K562 (cell line): ENCODE measurements around the gene ZNF785. TPM values are rescaled to one million over a fixed set of nuclear protein-coding genes. Genes with fewer than 3 reads are reported as not detected.

Experiments used
- ATAC-seq: fragments of 200-7000 bp; cut with Tn5 transposase; 3 replicates; pipeline ENCODE4 v1.9.1; 2020; ENCODE audit warnings: moderate library complexity
- BruUV-seq: library from RNA; stranded (reverse); fragments of 400-500 nt; replicated peaks from 2 replicates; lab custom pipeline; 2021; lab: Mats Ljungman, UMichigan
- CTCF ChIA-PET: fragments of 300-600 bp; formaldehyde crosslinking; extraction: SDS; loops from one replicate; lab custom pipeline; 2021; ENCODE audit warnings: low intra/inter-chr PET ratio; lab: Yijun Ruan, JAX
- POLR2A ChIA-PET: fragments of 300-600, 350-650 bp; sonication (Branson Sonifier 250); formaldehyde crosslinking; extraction: SDS; loops from one replicate; lab custom pipeline; 2021; ENCODE audit warnings: antibody characterized with exemption, inconsistent platforms; lab: Yijun Ruan, JAX
- DNase-seq, 4 experiments: peaks; one replicate each; pipeline versions ENCODE4 v3.0.0 to v3.0.0-alpha.2; 2011 to 2018; ENCODE audit warnings: low spot score in 3 of 4, mixed read lengths in 3 of 4; ENCODE audit errors: extremely low read depth in 1 of 4
- FAIRE-seq: peaks from 2 replicates; lab custom pipeline; 2011; peaks lifted over from hg19 to GRCh38; lab: Jason Lieb, UNC
- H2AFZ ChIP-seq: 2 replicates; pipeline ENCODE4 v1.6.0; 2011; ENCODE audit warnings: low read depth, low read length, control low read depth, inconsistent platforms
- H3K27ac ChIP-seq: fragments of 200-600 bp; 3 replicates; pipeline ENCODE4 v1.8.0; 2011; ENCODE audit warnings: low read depth, mild to moderate bottlenecking, control low read depth, inconsistent platforms, low read length, moderate library complexity, mixed read lengths; ENCODE audit errors: extremely low read depth
- H3K27me3 ChIP-seq, 2 experiments: fragments of 300-600 bp in 1 of 2; 2 replicates in 1 of 2; 3 replicates in 1 of 2; pipeline versions ENCODE4 v1.6.0 to v1.8.0; 2011; ENCODE audit warnings: inconsistent platforms in 2 of 2, low read length in 2 of 2, mild to moderate bottlenecking in 1 of 2, mixed read lengths in 1 of 2, moderate library complexity in 1 of 2; ENCODE audit not compliant: control insufficient read depth in 2 of 2, insufficient read depth in 2 of 2
- H3K36me3 ChIP-seq: fragments of 300-600 bp; 3 replicates; pipeline ENCODE4 v1.8.0; 2011; ENCODE audit warnings: mild to moderate bottlenecking, low read length, inconsistent platforms; ENCODE audit not compliant: control insufficient read depth, insufficient read depth
- H3K4me1 ChIP-seq, 2 experiments: fragments of 200-600 bp in 1 of 2; replicated peaks in 1 of 2; 2 replicates in 1 of 2; 3 replicates in 1 of 2; pipeline versions ENCODE4 v1.5.1 to v1.8.0; 2011; ENCODE audit warnings: inconsistent platforms in 2 of 2, low read length in 2 of 2, mild to moderate bottlenecking in 1 of 2, mixed read lengths in 1 of 2, moderate library complexity in 1 of 2; ENCODE audit not compliant: control insufficient read depth in 2 of 2, insufficient read depth in 2 of 2
- H3K4me2 ChIP-seq: 2 replicates; pipeline ENCODE4 v1.6.1; 2011; ENCODE audit warnings: low read length, control low read depth, inconsistent platforms, mixed read lengths; ENCODE audit not compliant: insufficient read depth
- H3K4me3 ChIP-seq: fragments of 200-600 bp; sonication (generic), shearing (Covaris generic); 2 replicates; pipeline ENCODE4 v1.5.1; 2016; ENCODE audit warnings: control low read depth, inconsistent platforms
- H3K79me2 ChIP-seq: fragments of 200-600 bp; 3 replicates; pipeline ENCODE4 v1.8.0; 2011; ENCODE audit warnings: low read length, inconsistent platforms; ENCODE audit not compliant: control insufficient read depth, insufficient read depth
- H3K9ac ChIP-seq, 2 experiments: 2 replicates each; pipeline versions ENCODE4 v1.6.0 to v1.6.1; 2011; ENCODE audit warnings: low read depth in 2 of 2, low read length in 2 of 2, control low read depth in 1 of 2, inconsistent platforms in 1 of 2, mild to moderate bottlenecking in 1 of 2, mixed read lengths in 1 of 2; ENCODE audit not compliant: insufficient read depth in 1 of 2
- H3K9me1 ChIP-seq: one replicate; pipeline ENCODE4 v1.6.0; 2011; ENCODE audit warnings: inconsistent platforms, mild to moderate bottlenecking, low read length, moderate library complexity; ENCODE audit not compliant: control insufficient read depth, insufficient read depth
- H3K9me3 ChIP-seq: replicated peaks from 2 replicates; pipeline ENCODE4 v1.5.1; 2011; ENCODE audit warnings: low read depth, low read length, inconsistent platforms; ENCODE audit not compliant: control insufficient read depth, insufficient read depth
- H4K20me1 ChIP-seq: replicated peaks from 2 replicates; pipeline ENCODE4 v1.6.1; 2011; ENCODE audit warnings: low read length, inconsistent platforms, mixed read lengths; ENCODE audit not compliant: control insufficient read depth, insufficient read depth
- E2F5 ChIP-seq: sonication (generic); formaldehyde crosslinking; IDR thresholded peaks from 2 replicates; pipeline ENCODE4 v1.8.0; 2022; ENCODE audit warnings: mild to moderate bottlenecking, missing genetic modification reagents
- EHMT2 ChIP-seq: fragments of 450-650 bp; IDR thresholded peaks from 2 replicates; pipeline ENCODE4 v1.6.1; 2018; ENCODE audit warnings: antibody characterized with exemption
- ETS2 ChIP-seq: IDR thresholded peaks from 2 replicates; pipeline ENCODE4 v1.6.1; 2016; ENCODE audit warnings: borderline replicate concordance, missing genetic modification characterization, mild to moderate bottlenecking, moderate library complexity, missing compliant biosample characterization; ENCODE audit not compliant: poor library complexity, severe bottlenecking
- HDAC2 ChIP-seq: fragments of 450-650 bp; IDR thresholded peaks from 2 replicates; pipeline ENCODE4 v1.6.1; 2016; ENCODE audit warnings: mild to moderate bottlenecking
- KAT7 ChIP-seq: sonication (generic); formaldehyde crosslinking; IDR thresholded peaks from 2 replicates; pipeline ENCODE4 v1.8.0; 2022; ENCODE audit warnings: missing genetic modification reagents, mild to moderate bottlenecking, borderline replicate concordance
- KLF16 ChIP-seq: IDR thresholded peaks from 2 replicates; pipeline ENCODE4 v1.6.1; 2016; ENCODE audit warnings: antibody characterized with exemption
- PTTG1 ChIP-seq: fragments of 450-650 bp; IDR thresholded peaks from 2 replicates; pipeline ENCODE4 v1.6.1; 2016; ENCODE audit warnings: low read depth, mild to moderate bottlenecking, missing genetic modification characterization, missing compliant biosample characterization
- RBM22 ChIP-seq: fragments of 200-400 bp; formaldehyde crosslinking; IDR thresholded peaks from 2 replicates; pipeline ENCODE4 v1.6.1; 2018; ENCODE audit warnings: low read length, low read depth; ENCODE audit not compliant: poor library complexity, severe bottlenecking
- SMAD3 ChIP-seq: fragments of 450-650 bp; formaldehyde crosslinking; conservative IDR thresholded peaks from 2 replicates; pipeline ENCODE4 v1.4.0; 2020; ENCODE audit warnings: mild to moderate bottlenecking
- SNIP1 ChIP-seq: fragments of 450-650 bp; IDR thresholded peaks from 2 replicates; pipeline ENCODE4 v1.7.1; 2017; ENCODE audit warnings: low read depth, mild to moderate bottlenecking
- THRB ChIP-seq: fragments of 450-650 bp; formaldehyde crosslinking; conservative IDR thresholded peaks from 2 replicates; pipeline ENCODE4 v1.4.0; 2022; ENCODE audit warnings: mild to moderate bottlenecking, missing genetic modification characterization
- XRCC3 ChIP-seq: fragments of 450-650 bp; IDR thresholded peaks from 2 replicates; pipeline ENCODE4 v1.6.1; 2017; ENCODE audit warnings: mild to moderate bottlenecking, moderate library complexity
- ZBTB1 ChIP-seq: sonication (generic); formaldehyde crosslinking; IDR thresholded peaks from 2 replicates; pipeline ENCODE4 v1.8.1; 2023; ENCODE audit warnings: missing genetic modification reagents, low read depth, mild to moderate bottlenecking, borderline replicate concordance
- ZNF668 ChIP-seq: fragments of 250-450 bp; sonication (Bioruptor Pico); IDR thresholded peaks from 2 replicates; pipeline ENCODE4 v1.8.0; 2022; ENCODE audit warnings: mild to moderate bottlenecking, inconsistent platforms
- WGBS: fragments of 100-300 bp; shearing (Covaris generic); methylation state at CpG from one replicate; pipeline ENCODE4 v1.1.6; 2016; ENCODE audit warnings: low coverage, mixed read lengths; ENCODE audit not compliant: insufficient coverage; ENCODE audit errors: missing lambda C conversion rate; 5-methylcytosine and 5-hydroxymethylcytosine counted together
- in situ Hi-C: fragments of 300-500 bp; cut with MboI; formaldehyde crosslinking; loops from 4 replicates; pipeline ENCODE4 v1.15.0; 2018; ENCODE audit warnings: inconsistent platforms, mixed read lengths
- intact Hi-C: fragments of 100-400 bp; cut with micrococcal nuclease; formaldehyde crosslinking; loops from 2 replicates; pipeline ENCODE4 v1.14.2; 2022
- polyA plus RNA-seq, 8 experiments: library from polyadenylated mRNA; depleted of rRNA in 4 of 8; stranded (reverse) in 5 of 8; unstranded in 3 of 8; fragments of >200 nt; fragmentation: Nextera tagmentation in 2 of 8; fragmentation: Illumina TruSeq in 1 of 8; extraction: Ambion mirVana in 2 of 8; extraction: Trizol in 1 of 8; gene quantifications; 2 replicates each; pipeline versions ENCODE4 v1.2.1 to v1.2.3, GENCODE V29; 2011 to 2014; ENCODE audit warnings: inconsistent platforms in 1 of 8, missing spikeins in 1 of 8
- total RNA-seq, 7 experiments: library from RNA; depleted of rRNA in 6 of 7; stranded (reverse); fragments of >200 nt in 6 of 7; fragmentation: Illumina TruSeq in 2 of 7; extraction: Trizol in 2 of 7; gene quantifications; 2 replicates each; pipeline versions ENCODE4 v1.2.1 to v1.2.3, GENCODE V29; 2011 to 2021; ENCODE audit warnings: low replicate concordance in 1 of 7

ZNF785 gene
- total and polyA plus RNA-seq, 9 of the 15 experiments (the other 6 are each of a cell fraction or from before 2014, with no cell fraction given): 0.64 to 11.0 (median 6.4) TPM

- TF ChIP-seq KAT7 (no peak), RBM22 (no peak), XRCC3 (no peak), SNIP1 (no peak), ZNF668 (CRISPR knock-in tag) (no peak), EHMT2 (no peak), HDAC2 (no peak), SMAD3 (CRISPR knock-in tag) (no peak)
- TF ChIP-seq, all 486 proteins: peak for 0
- no peaks in the 10 kb centered on the region for H3K79me2 ChIP-seq
- H2AFZ ChIP-seq: no peak overlapping the region
- FAIRE-seq (no peak), ATAC-seq (no peak), DNase-seq (no peak)
- intact Hi-C loops (no loop called here), in situ Hi-C loops (no loop called here)
- H3K4me2 ChIP-seq: no peak overlapping the region
- BruUV-seq: no TSS peak
- H3K27me3 ChIP-seq: no peaks in the 10 kb centered on the region
- no peaks in the 10 kb centered on the region for H3K9me3 ChIP-seq
- CTCF ChIA-PET: no interaction called here
- no peaks in the 10 kb centered on the region for H3K9me1 ChIP-seq
- no peak overlapping the region for H3K4me3 ChIP-seq
- no peak overlapping the region for H3K27ac ChIP-seq
- H4K20me1 ChIP-seq: no peaks in the 10 kb centered on the region
- 37% methylated on average over 4 of the region's 4 CpGs for WGBS
- H3K9ac ChIP-seq: no peak overlapping the region
- peaks cover 0 to 12% of the 10 kb centered on the region in 2 experiments; a peak in 2 of 5 replicates for H3K4me1 ChIP-seq
- peaks cover 44% of the 10 kb centered on the region for H3K36me3 ChIP-seq
- POLR2A ChIA-PET: interaction anchor here (0.6 to 1.7 kb wide), 6 partner anchors 8 to 255 kb away, joined by 3 to 7 read pairs (median 4); partner anchors contain the start of genes ZNF689 and ZNF747
Observed at GRCh38 chr16:30601966-30602365, 16.5 kb upstream of the ZNF785 start.

GRCh38 chr16:30600929-30601328 is 15.4 kb upstream of the ZNF785 start:
- no peaks in the 10 kb centered on the region for H3K79me2 ChIP-seq
- no peak for DNase-seq
- no peaks in the 10 kb centered on the region for H4K20me1 ChIP-seq
- H2AFZ ChIP-seq: no peak overlapping the region
- intact Hi-C loops (no loop called here), in situ Hi-C loops (no loop called here)
- H3K9me3 ChIP-seq: no peaks in the 10 kb centered on the region
- FAIRE-seq: no peak
- no peaks in the 10 kb centered on the region for H3K27me3 ChIP-seq
- H3K9ac ChIP-seq: no peak overlapping the region
- ATAC-seq: no peak
- no TSS peak for BruUV-seq
- WGBS: 75% methylated on average over 2 of the region's 2 CpGs
- no peak overlapping the region for H3K4me2 ChIP-seq
- H3K27ac ChIP-seq: no peak overlapping the region
- ChIA-PET POLR2A (no interaction called here), CTCF (no interaction called here)
- H3K4me3 ChIP-seq: no peak overlapping the region
- H3K9me1 ChIP-seq: no peaks in the 10 kb centered on the region
- peaks cover 35% of the 10 kb centered on the region for H3K36me3 ChIP-seq
- peaks cover 0 to 12% of the 10 kb centered on the region in 2 experiments; a peak in 2 of 5 replicates for H3K4me1 ChIP-seq
- TF ChIP-seq ETS2 (no peak), ZBTB1 (no peak), THRB (CRISPR knock-in tag) (no peak), KLF16 (no peak), E2F5 (CRISPR knock-in tag) (no peak), PTTG1 (tag) (no peak)
